Caki2 (cell line): ENCODE measurements around the gene MYLIP. TPM values are rescaled to one million over a fixed set of nuclear protein-coding genes. Genes with fewer than 3 reads are reported as not detected.
A peak's percentile ranks its signal among the peaks of the same experiment; 100 is the strongest.

ENCODE experiments used
- DNase-seq: peaks from one replicate; pipeline ENCODE4 v3.0.0-alpha.2; 2015; ENCODE audit warnings: low read depth
- in situ Hi-C: cut with HindIII; loops from 2 replicates; pipeline ENCODE4 v1.10.0; 2016; ENCODE audit warnings: low sequenced_read_pairs, low pct_unique_long_range_greater_than_20kb, mixed read lengths
- total RNA-seq: library from RNA; depleted of rRNA; stranded (reverse); fragments of >200 nt; shearing (Covaris generic); gene quantifications from 2 replicates; pipeline ENCODE4 v1.2.3, GENCODE V29; 2014; ENCODE audit warnings: low replicate concordance; rRNA removed

MYLIP gene
- 7.6 and 10.5 TPM in 2 replicates for total RNA-seq

- in situ Hi-C loops, result no loop called here
- DNase-seq, result peak; percentile 95
Measured at GRCh38 chr6:16128759-16129622, at the start of gene MYLIP. Gene MYLIP (plus strand): TSS chr6:16129086. CDS start chr6:16129323, 237 bp downstream.

DNA sequence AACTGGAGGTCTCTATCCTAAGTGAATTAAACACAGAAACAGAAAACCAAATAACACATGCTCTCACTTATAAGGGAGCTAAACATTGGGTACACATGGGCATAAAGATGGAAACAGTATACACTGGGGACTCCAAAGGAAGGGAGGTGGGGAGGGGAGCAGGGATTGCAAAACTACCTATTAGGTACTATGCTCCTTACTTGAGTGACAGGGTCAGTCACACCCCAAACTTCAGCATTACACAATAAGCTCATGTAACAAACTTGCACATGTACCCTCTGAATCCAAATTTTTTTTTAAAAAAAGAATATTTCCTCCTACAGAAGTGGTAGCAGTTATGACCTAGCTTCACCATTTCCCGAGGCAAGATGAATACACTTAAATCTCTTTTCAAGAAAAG lies 49.5 kb upstream of the MYLIP start:
- in situ Hi-C loops, result no loop called here
- no peak for DNase-seq

- in situ Hi-C loops, result no loop called here
- DNase-seq, result no peak
Measured at GRCh38 chr6:16080204-16080603, 48.7 kb upstream of the MYLIP start.

GRCh38 chr6:16081326-16081725 lies 47.6 kb upstream of the MYLIP start:
- DNase-seq, result no peak
- in situ Hi-C loops, result no loop called here

GRCh38 chr6:16082361-16082760 lies 46.5 kb upstream of the MYLIP start:
- in situ Hi-C loops, result no loop called here
- no peak for DNase-seq

- DNase-seq, result no peak
- in situ Hi-C loops, result no loop called here
Measured at GRCh38 chr6:16086965-16087364, 41.9 kb upstream of the MYLIP start.

GRCh38 chr6:16087386-16087785 lies 41.5 kb upstream of the MYLIP start:
- in situ Hi-C loops, result no loop called here
- no peak for DNase-seq

DNA sequence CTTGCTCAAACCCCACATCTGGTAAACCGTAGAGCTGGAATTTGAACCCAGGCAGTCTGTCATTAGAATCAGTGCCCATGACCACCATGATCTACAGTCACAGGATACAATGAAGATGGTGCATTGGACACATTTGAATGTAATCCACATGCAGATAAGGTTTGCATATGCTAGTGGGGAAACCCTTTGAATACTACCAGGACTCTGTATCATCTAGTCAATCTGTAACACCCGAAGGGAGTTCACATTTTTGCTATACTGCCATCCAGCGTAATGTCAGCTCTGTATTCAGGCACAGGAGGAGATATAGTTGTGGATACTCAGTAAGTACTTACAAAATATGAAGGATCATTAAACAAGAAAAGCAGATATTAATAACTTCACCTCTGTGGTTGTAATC lies 40.5 kb upstream of the MYLIP start:
- no peak for DNase-seq
- in situ Hi-C loops, result no loop called here

- no peak for DNase-seq
- in situ Hi-C loops, result no loop called here
Measured at GRCh38 chr6:16089232-16090062, 39.4 kb upstream of the MYLIP start.

DNA sequence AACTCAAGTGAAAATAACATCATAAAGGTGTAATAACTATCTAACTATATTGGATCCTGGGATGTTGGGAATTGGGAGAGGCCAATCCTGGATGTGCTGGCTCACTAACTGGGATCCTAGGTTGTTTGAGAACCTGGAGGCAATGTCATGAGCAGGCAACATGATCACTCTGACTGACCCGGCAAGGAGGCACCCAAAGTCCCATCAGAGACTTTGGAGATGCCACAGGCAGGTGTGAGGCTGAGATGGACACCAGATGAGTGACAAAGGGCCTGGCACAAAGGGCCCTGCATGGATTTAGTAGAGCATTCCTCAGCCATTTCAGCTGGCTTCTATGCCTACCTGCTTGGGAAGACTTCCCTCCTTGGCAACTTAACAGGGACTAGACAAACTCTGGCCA lies 38.4 kb upstream of the MYLIP start:
- in situ Hi-C loops, result no loop called here

DNA sequence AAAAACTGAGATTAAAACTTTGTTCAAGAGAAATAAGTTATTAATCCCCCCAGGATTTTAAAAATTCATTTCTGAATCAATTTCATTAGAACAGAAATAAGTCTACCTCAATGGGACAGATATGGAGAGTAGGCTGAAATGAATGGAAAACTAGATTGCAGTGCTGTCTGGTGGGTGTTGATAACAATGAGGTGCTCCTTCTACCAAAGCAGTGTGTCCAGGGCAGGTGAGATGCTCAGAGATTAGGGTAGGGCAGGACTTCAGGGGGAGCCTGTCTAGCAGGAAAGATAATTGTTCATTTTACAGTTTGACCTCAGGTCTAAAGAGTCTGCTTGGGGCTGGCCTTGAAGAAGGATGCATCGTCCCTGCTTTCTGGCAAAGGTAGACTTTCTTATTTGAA lies 38.0 kb upstream of the MYLIP start:
- DNase-seq, result no peak
- in situ Hi-C loops, result no loop called here

More for the DNA sequence above, 38.4 kb upstream of the MYLIP start:
- DNase-seq, result no peak

- DNase-seq, result no peak
- in situ Hi-C loops, result no loop called here
Measured at GRCh38 chr6:16092140-16092539, 36.7 kb upstream of the MYLIP start.

GRCh38 chr6:16092990-16093389 lies 35.9 kb upstream of the MYLIP start:
- in situ Hi-C loops, result no loop called here
- DNase-seq, result no peak

- DNase-seq, result no peak
- in situ Hi-C loops, result no loop called here
Measured at GRCh38 chr6:16095180-16095579, 33.7 kb upstream of the MYLIP start.

- no peak for DNase-seq
- in situ Hi-C loops, result no loop called here
Measured at GRCh38 chr6:16097382-16098171, 31.3 kb upstream of the MYLIP start.

- in situ Hi-C loops, result no loop called here
- DNase-seq, result no peak
Measured at GRCh38 chr6:16098211-16098610, 30.7 kb upstream of the MYLIP start.

GRCh38 chr6:16102208-16102607 lies 26.7 kb upstream of the MYLIP start:
- in situ Hi-C loops, result no loop called here
- DNase-seq, result no peak

DNA sequence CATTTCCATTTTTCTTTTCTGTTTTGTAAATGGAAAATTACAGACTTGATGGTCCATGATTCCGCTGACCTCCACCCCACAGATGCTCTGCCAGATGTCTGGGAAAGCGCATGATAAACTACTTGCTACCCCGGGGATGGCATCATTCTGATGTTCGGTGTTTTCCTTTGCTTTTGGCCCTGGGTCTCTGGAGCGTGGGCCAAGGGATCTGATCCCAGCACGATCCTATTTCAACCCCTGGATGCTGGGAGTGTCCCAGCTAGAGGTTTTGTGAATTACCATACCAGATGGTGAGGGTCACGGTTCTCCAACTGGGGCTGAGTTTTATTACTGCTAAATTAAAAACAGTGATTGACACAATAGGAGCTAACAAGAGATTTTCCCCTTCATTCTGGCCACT lies 25.2 kb upstream of the MYLIP start:
- DNase-seq, result no peak
- in situ Hi-C loops, result no loop called here
